ENCODE measurements around the gene KCNJ5.

KCNJ5 gene

GRCh38 chr11:128908391-128909246, 17.5 kb downstream of the KCNJ5 start:
- H3K9me3 ChIP-seq (ENCODE audit: control insufficient read depth, insufficient read depth, low read length): no peaks in the 10 kb centered on the region
- H3K9ac ChIP-seq (ENCODE audit: low read depth, low read length): no peak overlapping the region
- H3K27me3 ChIP-seq (ENCODE audit: control insufficient read depth, insufficient read depth, low read length): peaks cover 42% of the 10 kb centered on the region
- H3K4me3 ChIP-seq (ENCODE audit: low read depth, low read length): no peak overlapping the region
- H3K36me3 ChIP-seq (ENCODE audit: control insufficient read depth, insufficient read depth, low read length): no peaks in the 10 kb centered on the region
- peaks cover 15% of the 10 kb centered on the region for H3K4me1 ChIP-seq (ENCODE audit: control insufficient read depth, insufficient read depth, low read length)

- Histone ChIP-seq H3K9ac (ENCODE audit: low read depth, low read length) (no peak overlapping the region), H3K4me1 (ENCODE audit: control insufficient read depth, insufficient read depth, low read length) (peaks cover 7% of the 10 kb centered on the region), H3K9me3 (ENCODE audit: control insufficient read depth, insufficient read depth, low read length) (no peaks in the 10 kb centered on the region), H3K27me3 (ENCODE audit: control insufficient read depth, insufficient read depth, low read length) (peaks cover 35% of the 10 kb centered on the region), H3K36me3 (ENCODE audit: control insufficient read depth, insufficient read depth, low read length) (no peaks in the 10 kb centered on the region), H3K4me3 (ENCODE audit: low read depth, low read length) (no peak overlapping the region)
Measured at GRCh38 chr11:128909438-128910125, 18.4 kb downstream of the KCNJ5 start.

GRCh38 chr11:128910576-128910975, 19.4 kb downstream of the KCNJ5 start:
- H3K27me3 ChIP-seq (ENCODE audit: control insufficient read depth, insufficient read depth, low read length): peaks cover 31% of the 10 kb centered on the region
- no peak overlapping the region for H3K4me3 ChIP-seq (ENCODE audit: low read depth, low read length)
- H3K4me1 ChIP-seq (ENCODE audit: control insufficient read depth, insufficient read depth, low read length): peaks cover 4% of the 10 kb centered on the region
- no peaks in the 10 kb centered on the region for H3K36me3 ChIP-seq (ENCODE audit: control insufficient read depth, insufficient read depth, low read length)
- no peak overlapping the region for H3K9ac ChIP-seq (ENCODE audit: low read depth, low read length)
- no peaks in the 10 kb centered on the region for H3K9me3 ChIP-seq (ENCODE audit: control insufficient read depth, insufficient read depth, low read length)

- H3K4me3 ChIP-seq (ENCODE audit: low read depth, low read length): no peak overlapping the region
- H3K36me3 ChIP-seq (ENCODE audit: control insufficient read depth, insufficient read depth, low read length): no peaks in the 10 kb centered on the region
- no peak overlapping the region for H3K9ac ChIP-seq (ENCODE audit: low read depth, low read length)
- H3K4me1 ChIP-seq (ENCODE audit: control insufficient read depth, insufficient read depth, low read length): peaks cover 1% of the 10 kb centered on the region
- no peaks in the 10 kb centered on the region for H3K9me3 ChIP-seq (ENCODE audit: control insufficient read depth, insufficient read depth, low read length)
- H3K27me3 ChIP-seq (ENCODE audit: control insufficient read depth, insufficient read depth, low read length): peaks cover 28% of the 10 kb centered on the region
Measured at GRCh38 chr11:128911239-128911638, 20.1 kb downstream of the KCNJ5 start.

- H3K27me3 ChIP-seq (ENCODE audit: control insufficient read depth, insufficient read depth, low read length): peaks cover 23% of the 10 kb centered on the region
- H3K9me3 ChIP-seq (ENCODE audit: control insufficient read depth, insufficient read depth, low read length): no peaks in the 10 kb centered on the region
- H3K36me3 ChIP-seq (ENCODE audit: control insufficient read depth, insufficient read depth, low read length): no peaks in the 10 kb centered on the region
- H3K4me3 ChIP-seq (ENCODE audit: low read depth, low read length): no peak overlapping the region
- no peak overlapping the region for H3K9ac ChIP-seq (ENCODE audit: low read depth, low read length)
- no peaks in the 10 kb centered on the region for H3K4me1 ChIP-seq (ENCODE audit: control insufficient read depth, insufficient read depth, low read length)
Measured at GRCh38 chr11:128911701-128912100, 20.5 kb downstream of the KCNJ5 start.

- Histone ChIP-seq H3K4me3 (ENCODE audit: low read depth, low read length) (no peak overlapping the region), H3K27me3 (ENCODE audit: control insufficient read depth, insufficient read depth, low read length) (peaks cover 5% of the 10 kb centered on the region), H3K9me3 (ENCODE audit: control insufficient read depth, insufficient read depth, low read length) (no peaks in the 10 kb centered on the region), H3K4me1 (ENCODE audit: control insufficient read depth, insufficient read depth, low read length) (no peaks in the 10 kb centered on the region), H3K36me3 (ENCODE audit: control insufficient read depth, insufficient read depth, low read length) (no peaks in the 10 kb centered on the region), H3K9ac (ENCODE audit: low read depth, low read length) (no peak overlapping the region)
Measured at GRCh38 chr11:128913806-128914205, 22.6 kb downstream of the KCNJ5 start.

- Histone ChIP-seq H3K9ac (ENCODE audit: low read depth, low read length) (no peak overlapping the region), H3K4me3 (ENCODE audit: low read depth, low read length) (no peak overlapping the region), H3K4me1 (ENCODE audit: control insufficient read depth, insufficient read depth, low read length) (no peaks in the 10 kb centered on the region), H3K9me3 (ENCODE audit: control insufficient read depth, insufficient read depth, low read length) (no peaks in the 10 kb centered on the region), H3K36me3 (ENCODE audit: control insufficient read depth, insufficient read depth, low read length) (no peaks in the 10 kb centered on the region), H3K27me3 (ENCODE audit: control insufficient read depth, insufficient read depth, low read length) (peaks cover 2% of the 10 kb centered on the region)
Measured at GRCh38 chr11:128914216-128915148, 23.3 kb downstream of the KCNJ5 start.

- Histone ChIP-seq H3K27me3 (ENCODE audit: control insufficient read depth, insufficient read depth, low read length) (peaks cover 2% of the 10 kb centered on the region), H3K4me3 (ENCODE audit: low read depth, low read length) (no peak overlapping the region), H3K4me1 (ENCODE audit: control insufficient read depth, insufficient read depth, low read length) (no peaks in the 10 kb centered on the region), H3K9ac (ENCODE audit: low read depth, low read length) (no peak overlapping the region), H3K9me3 (ENCODE audit: control insufficient read depth, insufficient read depth, low read length) (no peaks in the 10 kb centered on the region), H3K36me3 (ENCODE audit: control insufficient read depth, insufficient read depth, low read length) (no peaks in the 10 kb centered on the region)
Measured at GRCh38 chr11:128915149-128915521, 24.0 kb downstream of the KCNJ5 start.

- Histone ChIP-seq H3K9me3 (ENCODE audit: control insufficient read depth, insufficient read depth, low read length) (no peaks in the 10 kb centered on the region), H3K4me3 (ENCODE audit: low read depth, low read length) (no peak overlapping the region), H3K36me3 (ENCODE audit: control insufficient read depth, insufficient read depth, low read length) (no peaks in the 10 kb centered on the region), H3K4me1 (ENCODE audit: control insufficient read depth, insufficient read depth, low read length) (no peaks in the 10 kb centered on the region), H3K27me3 (ENCODE audit: control insufficient read depth, insufficient read depth, low read length) (peaks cover 4% of the 10 kb centered on the region), H3K9ac (ENCODE audit: low read depth, low read length) (no peak overlapping the region)
Measured at GRCh38 chr11:128916037-128916572, 24.9 kb downstream of the KCNJ5 start.

- Histone ChIP-seq H3K9ac (ENCODE audit: low read depth, low read length) (no peak overlapping the region), H3K27me3 (ENCODE audit: control insufficient read depth, insufficient read depth, low read length) (peaks cover 4% of the 10 kb centered on the region), H3K4me1 (ENCODE audit: control insufficient read depth, insufficient read depth, low read length) (no peaks in the 10 kb centered on the region), H3K36me3 (ENCODE audit: control insufficient read depth, insufficient read depth, low read length) (no peaks in the 10 kb centered on the region), H3K4me3 (ENCODE audit: low read depth, low read length) (no peak overlapping the region), H3K9me3 (ENCODE audit: control insufficient read depth, insufficient read depth, low read length) (no peaks in the 10 kb centered on the region)
Measured at GRCh38 chr11:128916681-128917080, 25.5 kb downstream of the KCNJ5 start.

- Histone ChIP-seq H3K4me1 (ENCODE audit: control insufficient read depth, insufficient read depth, low read length) (no peaks in the 10 kb centered on the region), H3K9ac (ENCODE audit: low read depth, low read length) (no peak overlapping the region), H3K36me3 (ENCODE audit: control insufficient read depth, insufficient read depth, low read length) (no peaks in the 10 kb centered on the region), H3K4me3 (ENCODE audit: low read depth, low read length) (no peak overlapping the region), H3K27me3 (ENCODE audit: control insufficient read depth, insufficient read depth, low read length) (peaks cover 4% of the 10 kb centered on the region), H3K9me3 (ENCODE audit: control insufficient read depth, insufficient read depth, low read length) (no peaks in the 10 kb centered on the region)
Measured at GRCh38 chr11:128917144-128917724, 26.1 kb downstream of the KCNJ5 start.

All from iPS-15b (cell line).